Gastrocnemius medialis (tissue), 4 donors: ENCODE results near the gene HIVEP1.

Source experiments
- POLR2A ChIP-seq, 2 donors: fragments of 450-650 bp; IDR thresholded peaks; one replicate each; pipeline ENCODE4 v1.6.1; 2017; ENCODE audit warnings: antibody characterized with exemption in 2 of 2, mild to moderate bottlenecking in 2 of 2, moderate library complexity in 2 of 2
- TF ChIP-seq, protein P1 (sequence below), 5 experiments: fragments of 450-650 bp in 3 of 5; fragments of 200-600 bp in 2 of 5; sonication (generic) in 2 of 5; IDR thresholded peaks in 4 of 5; conservative IDR thresholded peaks in 1 of 5; 1 replicate in 4 of 5; 2 replicates in 1 of 5; pipeline ENCODE4 v1.5.1; 2016 to 2019; ENCODE audit warnings: antibody characterized with exemption in 5 of 5, mild to moderate bottlenecking in 3 of 5, moderate library complexity in 3 of 5

- TF ChIP-seq, protein P1, sequence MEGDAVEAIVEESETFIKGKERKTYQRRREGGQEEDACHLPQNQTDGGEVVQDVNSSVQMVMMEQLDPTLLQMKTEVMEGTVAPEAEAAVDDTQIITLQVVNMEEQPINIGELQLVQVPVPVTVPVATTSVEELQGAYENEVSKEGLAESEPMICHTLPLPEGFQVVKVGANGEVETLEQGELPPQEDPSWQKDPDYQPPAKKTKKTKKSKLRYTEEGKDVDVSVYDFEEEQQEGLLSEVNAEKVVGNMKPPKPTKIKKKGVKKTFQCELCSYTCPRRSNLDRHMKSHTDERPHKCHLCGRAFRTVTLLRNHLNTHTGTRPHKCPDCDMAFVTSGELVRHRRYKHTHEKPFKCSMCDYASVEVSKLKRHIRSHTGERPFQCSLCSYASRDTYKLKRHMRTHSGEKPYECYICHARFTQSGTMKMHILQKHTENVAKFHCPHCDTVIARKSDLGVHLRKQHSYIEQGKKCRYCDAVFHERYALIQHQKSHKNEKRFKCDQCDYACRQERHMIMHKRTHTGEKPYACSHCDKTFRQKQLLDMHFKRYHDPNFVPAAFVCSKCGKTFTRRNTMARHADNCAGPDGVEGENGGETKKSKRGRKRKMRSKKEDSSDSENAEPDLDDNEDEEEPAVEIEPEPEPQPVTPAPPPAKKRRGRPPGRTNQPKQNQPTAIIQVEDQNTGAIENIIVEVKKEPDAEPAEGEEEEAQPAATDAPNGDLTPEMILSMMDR (IDR thresholded peaks at IDR 0.05 in 4 of 5, conservative IDR thresholded peaks at IDR 0.05 in 1 of 5) = no peak
- TF ChIP-seq POLR2A (IDR thresholded peaks at IDR 0.05) = no peak
These were observed 20.0 kb upstream of the HIVEP1 start for GRCh38 chr6:11992086-11992485.
